Activated T-helper 1 cell treated with anti-CD3 and anti-CD28 coated beads, Interleukin-2, amount 50 U/mL, for 16 hours (primary cell): ENCODE results near the gene GNG14.
"Not testable (repeated sequence)": the region's sequence is repeated elsewhere in the genome, so short reads cannot be mapped to it uniquely, and the experiment has no call there.

Source experiments
- DNase-seq, 2 donors: peaks; one replicate each; pipeline ENCODE4 v3.0.0-alpha.2; 2020; ENCODE audit warnings: low read depth in 1 of 2, low spot score in 1 of 2

GNG14 gene

DNA sequence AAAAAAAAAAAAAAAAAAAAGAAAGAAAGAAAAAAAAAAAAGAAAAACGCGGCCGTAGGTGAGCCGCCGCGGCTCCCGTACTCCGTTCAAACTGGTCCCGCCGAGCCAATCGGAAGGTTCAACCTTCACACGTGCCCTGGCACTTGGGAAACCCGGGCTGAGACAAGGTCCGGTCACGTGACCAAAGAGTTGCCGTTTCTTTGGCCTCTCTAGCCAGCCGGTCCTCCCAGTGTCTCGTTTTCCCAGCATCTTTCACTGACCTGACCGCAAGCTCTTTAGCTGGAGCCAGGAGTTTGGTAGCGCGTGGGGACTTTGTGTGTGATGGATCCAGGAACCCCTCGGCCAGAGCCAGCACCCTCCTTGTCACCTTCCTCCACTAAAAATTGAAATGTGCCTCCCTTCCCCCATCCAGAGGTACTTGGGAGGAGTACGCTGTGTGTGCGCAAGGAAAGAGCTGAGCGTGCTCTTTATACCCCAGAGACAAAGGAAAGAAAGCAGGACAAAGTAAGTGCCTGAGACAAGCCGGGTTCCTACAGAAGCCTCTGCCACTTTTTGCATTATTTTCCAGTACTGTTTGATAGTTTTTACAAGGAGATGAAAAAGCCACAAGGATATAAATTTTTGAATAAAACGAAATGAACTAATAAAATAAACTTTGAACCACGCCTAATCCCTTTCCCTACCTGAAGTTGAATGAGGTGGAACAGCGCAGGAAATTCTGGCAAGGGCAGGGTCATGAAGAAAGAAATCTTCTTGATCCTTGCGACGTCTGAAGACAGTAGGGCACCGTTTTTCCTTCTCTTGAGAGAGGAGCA, 35.0 kb downstream of the GNG14 start:
- peak; percentile 83 to 88 for DNase-seq

DNA sequence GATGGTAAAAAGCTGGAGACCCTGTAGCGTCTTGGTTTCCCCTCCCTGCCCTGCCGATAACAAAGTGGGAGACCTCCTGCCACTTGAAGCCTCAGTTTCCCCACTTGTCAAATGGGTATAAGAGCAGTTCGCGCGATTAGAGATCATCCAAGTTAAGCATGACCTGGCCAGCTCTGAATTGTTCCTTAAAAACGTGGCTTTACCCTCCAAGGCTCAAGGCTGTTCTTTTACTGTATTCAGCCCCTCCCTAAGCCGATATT, 35.5 kb downstream of the GNG14 start:
- DNase-seq, result no peak

DNA sequence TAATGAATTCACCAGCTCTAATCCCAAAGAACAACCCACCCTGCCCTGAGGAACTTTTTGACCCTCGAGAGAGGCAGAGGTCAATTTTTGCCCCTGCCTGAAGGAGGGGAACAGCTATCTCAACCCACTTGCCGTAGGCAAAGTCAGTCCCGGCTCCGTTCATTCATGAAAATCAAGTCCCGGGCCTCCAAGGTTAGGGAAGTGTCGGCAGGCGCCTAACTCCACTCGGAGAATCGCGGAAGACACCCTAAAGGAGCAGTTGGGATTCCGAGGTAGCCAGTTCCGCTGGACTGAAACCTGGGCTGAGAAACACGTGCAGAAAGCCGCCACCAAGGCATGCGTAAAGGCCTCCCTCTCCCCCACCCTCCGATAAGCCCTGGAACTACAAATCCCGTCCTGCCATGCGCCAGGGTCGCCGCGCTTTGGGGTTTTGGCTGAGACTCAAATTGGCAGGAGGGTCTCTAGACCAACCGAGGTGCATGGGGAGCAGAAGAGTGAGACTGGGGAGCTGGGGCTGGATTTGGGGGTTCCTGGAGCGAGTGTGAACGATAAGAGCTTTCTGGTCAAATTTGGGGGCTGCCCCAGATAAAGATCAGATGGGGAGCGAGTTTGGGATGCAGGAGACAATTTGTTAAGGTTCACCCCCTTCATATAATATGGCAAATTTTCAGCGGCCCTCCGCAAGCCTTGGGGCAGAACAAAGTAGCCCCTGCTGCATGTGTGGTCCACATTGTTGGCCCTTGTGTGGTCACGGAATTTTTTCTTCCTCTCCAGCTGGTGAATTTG, 36.0 kb downstream of the GNG14 start, which contains the start of gene TNPO2:
TNPO2 (minus strand) TSS at position 292 of the 786 bp plus-strand sequence. CDS start 2,955 bp downstream, outside the sequence.
- DNase-seq, result peak in 1 of 2 donors; percentile 36

DNA sequence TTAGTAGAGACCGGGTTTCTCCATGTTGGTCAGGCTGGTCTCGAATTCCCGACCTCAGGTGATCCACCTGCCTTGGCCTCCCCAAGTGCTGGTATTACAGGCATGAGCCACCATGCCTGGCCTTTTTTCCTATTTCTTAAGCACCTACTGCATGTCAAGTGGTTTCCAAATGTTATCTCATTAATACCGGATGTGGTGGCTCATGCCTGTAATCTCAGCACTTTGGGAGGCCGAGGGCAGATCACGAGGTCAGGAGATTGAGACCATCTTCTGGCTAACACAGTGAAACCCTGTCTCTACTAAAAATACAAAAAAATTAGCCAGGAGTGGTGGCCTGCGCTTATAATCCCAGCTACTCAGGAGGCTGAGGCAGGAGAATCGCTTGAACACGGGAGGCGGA, 37.8 kb downstream of the GNG14 start:
- DNase-seq, result not testable (repeated sequence)

DNA sequence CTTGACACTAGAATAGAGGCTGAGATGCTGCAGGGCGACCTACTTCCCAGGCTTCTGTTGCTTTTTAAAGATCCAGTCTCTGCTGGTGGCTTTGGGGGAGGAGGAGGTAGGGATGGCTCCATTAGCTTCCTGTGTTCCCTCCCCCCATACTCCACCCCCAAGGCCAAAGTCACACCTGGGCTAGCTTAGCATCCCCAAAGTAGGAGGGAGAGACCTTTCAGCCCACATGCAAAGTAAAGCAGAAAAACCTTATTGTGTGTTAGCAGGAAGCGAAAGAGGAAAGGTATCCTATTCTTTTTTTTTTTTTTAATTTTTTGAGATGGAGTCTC, 39.2 kb downstream of the GNG14 start:
- no peak for DNase-seq

DNA sequence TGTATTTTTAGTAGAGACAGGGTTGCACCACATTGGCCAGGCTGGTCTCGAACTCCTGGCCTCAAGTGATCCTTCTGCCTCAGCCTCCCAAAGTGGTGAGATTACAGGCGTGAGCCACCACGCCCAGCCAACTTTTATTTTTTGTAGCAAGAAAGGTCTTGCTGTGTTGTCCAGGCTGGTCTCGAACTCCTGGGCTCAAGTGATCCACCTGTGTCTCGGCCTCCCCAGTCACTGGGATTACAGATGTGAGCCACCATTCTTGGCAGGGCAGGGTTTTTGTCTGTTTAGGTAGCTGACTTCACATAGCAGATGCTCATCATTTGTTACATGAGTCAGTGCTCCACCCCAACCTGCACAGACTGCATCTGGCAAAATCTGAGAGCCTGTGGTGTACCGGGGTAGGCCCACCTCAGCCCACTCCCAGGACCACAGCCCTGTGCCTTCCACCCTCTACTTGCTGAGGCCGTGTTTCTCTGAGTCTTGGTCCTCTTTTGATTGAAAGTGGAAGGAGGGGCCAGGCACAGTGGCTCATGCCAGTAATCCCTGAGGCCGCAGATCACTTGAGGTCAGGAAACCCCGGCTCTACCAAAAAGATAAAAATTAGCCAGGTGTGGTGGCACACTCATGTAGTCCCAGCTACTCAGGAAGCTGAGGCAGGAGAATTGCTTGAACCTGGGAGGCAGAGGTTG, 40.1 kb downstream of the GNG14 start:
- no peak for DNase-seq

DNA sequence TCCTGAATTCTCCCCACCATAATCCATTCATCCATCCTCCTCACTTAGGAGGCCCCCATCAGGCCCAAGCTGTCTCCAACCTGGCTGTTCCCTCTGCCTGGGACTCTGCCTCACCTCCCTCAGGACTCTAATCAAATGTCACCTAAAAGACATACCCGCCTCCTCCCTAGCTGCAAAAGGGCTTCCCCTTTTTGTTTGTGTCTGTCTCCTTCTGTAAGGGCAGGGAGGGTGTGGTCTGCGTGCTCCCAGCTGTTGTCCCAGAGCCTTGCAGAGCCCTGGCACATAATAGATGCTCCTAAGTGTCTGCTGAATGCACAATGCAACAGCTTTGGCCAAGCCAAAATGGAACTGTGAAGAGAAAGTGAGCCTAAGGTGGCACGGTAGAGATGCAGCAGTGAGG, 42.3 kb downstream of the GNG14 start:
- no peak for DNase-seq

DNA sequence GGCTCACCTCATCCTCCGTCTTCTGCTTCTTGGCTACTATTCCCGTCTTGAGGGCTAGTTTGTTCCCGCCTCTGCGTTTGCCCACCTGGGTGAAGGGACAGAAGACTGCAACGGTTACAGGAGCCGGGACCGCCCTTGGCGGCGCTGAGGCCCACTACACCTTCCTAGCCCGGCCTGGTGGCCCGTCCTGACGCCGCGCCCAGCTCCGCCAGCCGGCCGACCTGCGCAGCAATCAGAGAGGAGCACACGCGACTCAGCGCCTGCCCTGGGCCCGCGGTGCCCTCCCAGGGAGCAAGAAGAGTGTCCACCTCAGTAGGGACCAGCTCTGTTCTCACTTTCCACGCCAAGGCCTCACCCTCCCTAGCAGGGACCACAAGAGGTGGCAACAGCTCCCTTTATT, 43.5 kb downstream of the GNG14 start:
- DNase-seq, result no peak

DNA sequence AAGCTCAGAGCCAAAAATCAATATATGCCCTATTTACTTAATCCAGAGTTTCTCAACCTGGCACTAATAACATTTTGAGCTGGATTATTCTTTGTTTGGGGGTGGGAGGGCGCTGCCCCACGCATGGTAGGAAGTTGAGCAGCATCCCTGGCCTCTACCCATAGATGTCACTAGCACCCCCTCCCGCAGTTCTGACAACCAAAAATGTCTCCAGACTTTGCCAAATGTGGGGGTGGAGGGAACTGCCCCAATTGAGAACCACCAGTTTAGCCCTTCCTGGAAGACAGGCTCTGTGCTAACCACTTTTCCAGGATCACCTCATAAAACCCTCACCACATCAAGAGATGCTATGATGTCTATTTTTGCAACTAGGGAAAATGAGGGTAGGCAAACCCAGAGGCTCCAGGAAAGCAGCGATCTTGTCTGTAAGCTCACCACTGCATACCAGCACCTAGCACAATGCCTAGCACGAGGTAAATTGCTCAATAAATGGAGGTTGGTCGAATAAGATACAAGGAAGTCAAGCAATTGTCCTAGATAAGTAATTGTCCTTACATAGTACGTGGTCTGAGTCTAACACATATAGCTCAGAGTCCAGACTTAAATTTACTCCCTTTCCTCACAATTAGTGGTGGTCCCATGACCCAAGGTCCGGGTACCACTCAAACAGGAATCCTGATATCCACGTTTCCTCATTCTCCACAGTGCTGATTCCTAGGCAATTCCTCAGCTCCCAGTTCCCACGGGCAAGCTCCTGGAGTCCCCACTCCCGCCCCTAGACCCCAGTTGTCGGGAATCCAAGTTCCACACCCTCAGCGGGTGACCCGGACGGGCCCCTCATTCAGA, 45.8 kb downstream of the GNG14 start:
- DNase-seq, result no peak

DNA sequence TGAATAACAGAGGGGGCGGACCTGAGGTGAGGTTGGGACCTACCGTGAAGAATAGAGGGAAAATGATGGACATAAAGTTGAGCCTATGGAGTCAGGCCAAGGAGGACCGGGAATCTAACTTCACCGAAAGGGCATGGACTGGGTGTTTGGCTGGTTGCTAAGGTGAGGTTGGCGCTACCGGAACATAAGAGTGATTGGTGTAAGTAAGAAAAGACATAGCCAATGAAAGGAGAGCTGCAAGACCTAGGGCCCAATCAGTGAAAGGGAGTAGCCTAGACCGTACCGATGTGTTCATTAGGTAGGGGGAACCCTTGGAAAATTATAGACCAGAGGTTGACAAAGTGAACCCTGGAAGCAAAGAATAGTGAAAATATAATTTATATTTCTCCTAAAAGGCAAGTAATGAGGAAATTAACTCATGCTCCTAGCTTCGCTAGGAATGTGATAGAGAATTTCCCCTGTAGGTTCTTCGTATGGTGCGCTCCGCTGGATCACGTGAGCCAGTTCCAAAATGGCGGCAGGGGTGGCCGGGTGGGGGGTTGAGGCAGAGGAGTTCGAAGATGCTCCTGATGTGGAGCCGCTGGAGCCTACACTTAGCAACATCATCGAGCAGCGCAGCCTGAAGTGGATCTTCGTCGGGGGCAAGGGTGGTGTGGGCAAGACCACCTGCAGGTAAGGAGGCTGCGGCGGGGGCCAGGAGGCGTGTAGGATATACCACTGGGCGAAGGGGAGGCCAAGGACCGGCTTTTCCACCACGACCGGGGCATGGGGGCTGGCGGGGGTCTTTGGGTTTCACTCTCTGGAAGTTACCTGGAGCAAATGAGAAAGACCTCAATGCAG, 49.4 kb downstream of the GNG14 start, which contains the start of gene GET3:
GET3 (plus strand) TSS at position 503 of the 840 bp plus-strand sequence; CDS start at position 512, 9 bp downstream.
- peak; percentile 51 to 65 for DNase-seq

DNA sequence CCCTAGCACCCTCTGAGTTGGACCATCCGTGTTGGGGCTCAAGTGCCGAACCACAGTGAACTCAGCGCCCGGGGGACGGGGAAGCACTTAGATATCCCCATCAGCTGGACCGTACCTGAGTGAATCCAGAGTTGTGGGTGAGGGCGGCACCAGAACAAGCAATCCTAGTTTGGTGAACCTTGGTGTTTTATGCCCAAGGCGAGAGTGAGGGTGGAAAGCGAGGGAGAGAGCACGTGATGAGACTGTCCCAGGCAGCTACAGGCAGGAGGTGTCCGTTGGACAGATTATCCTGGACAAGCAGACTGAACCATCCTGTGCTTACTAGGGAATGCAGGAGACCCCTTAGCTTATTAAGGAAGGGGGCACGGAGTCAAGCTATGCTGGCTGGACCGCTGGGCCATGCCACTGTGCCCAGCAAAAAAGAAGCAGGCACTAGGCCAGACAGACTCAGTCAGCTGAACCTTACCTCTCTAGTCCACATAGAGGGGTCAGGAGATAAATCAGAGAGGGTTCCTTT, 50.1 kb downstream of the GNG14 start:
- no peak for DNase-seq
